Neural cell (in vitro differentiated cells): ENCODE data around the gene ZBTB46. TPM values are rescaled to one million over a fixed set of nuclear protein-coding genes. Genes with fewer than 3 reads are reported as not detected.

Experiments
- H2AFZ ChIP-seq: fragments of 200-600, 300-800 bp; sonication (generic), shearing (Covaris generic); 2 replicates; pipeline ENCODE4 v1.6.0; 2014; ENCODE audit warnings: low read depth, mild to moderate bottlenecking, antibody characterized with exemption, low read length, moderate library complexity
- H3F3A ChIP-seq: fragments of 200-600 bp; shearing (Covaris generic); 2 replicates; pipeline ENCODE4 v1.6.1; 2016; ENCODE audit warnings: mild to moderate bottlenecking, moderate library complexity, mixed read lengths, antibody characterized with exemption, low read length; ENCODE audit not compliant: insufficient read depth, poor library complexity, severe bottlenecking
- H3K27ac ChIP-seq: fragments of 200-600, 300-800 bp; sonication (generic), shearing (Covaris generic); 2 replicates; pipeline ENCODE4 v1.5.1; 2014; ENCODE audit warnings: mild to moderate bottlenecking, low read length, moderate library complexity
- H3K27me3 ChIP-seq: fragments of 300-800, 200-600 bp; sonication (generic), shearing (Covaris generic); 2 replicates; pipeline ENCODE4 v1.6.0; 2014; ENCODE audit warnings: mild to moderate bottlenecking, low read depth, low read length, moderate library complexity; ENCODE audit not compliant: insufficient read depth
- H3K36me3 ChIP-seq: fragments of 300-800, 200-600 bp; sonication (generic), shearing (Covaris generic); 2 replicates; pipeline ENCODE4 v1.5.1; 2014; ENCODE audit warnings: mild to moderate bottlenecking, antibody characterized with exemption, low read length, moderate library complexity; ENCODE audit not compliant: insufficient read depth
- H3K4me2 ChIP-seq: fragments of 300-800, 200-600 bp; sonication (generic), shearing (Covaris generic); 2 replicates; pipeline ENCODE4 v1.6.0; 2014; ENCODE audit warnings: mild to moderate bottlenecking, low read length
- H3K4me3 ChIP-seq: fragments of 300-800, 200-600 bp; sonication (generic), shearing (Covaris generic); 2 replicates; pipeline ENCODE4 v1.5.1; 2014; ENCODE audit warnings: mild to moderate bottlenecking, low read length, moderate library complexity
- H3K79me2 ChIP-seq: fragments of 200-600 bp; shearing (Covaris generic); replicated peaks from 2 replicates; pipeline ENCODE4 v1.6.0; 2014; ENCODE audit warnings: mild to moderate bottlenecking, low read length, moderate library complexity; ENCODE audit not compliant: insufficient read depth
- H3K9ac ChIP-seq: fragments of 300-800, 200-600 bp; sonication (generic), shearing (Covaris generic); 2 replicates; pipeline ENCODE4 v1.6.1; 2016; ENCODE audit warnings: mild to moderate bottlenecking, low read length, mixed read lengths
- H3K9me2 ChIP-seq: fragments of 200-600 bp; shearing (Covaris generic); 2 replicates; pipeline ENCODE4 v1.6.1; 2016; ENCODE audit warnings: mild to moderate bottlenecking, low read length, mixed read lengths; ENCODE audit not compliant: insufficient read depth
- H3K9me3 ChIP-seq: fragments of 200-600, 300-800 bp; sonication (generic), shearing (Covaris generic); 2 replicates; pipeline ENCODE4 v1.6.1; 2016; ENCODE audit warnings: mild to moderate bottlenecking, mixed run types, low read length, moderate library complexity, mixed read lengths
- H4K20me1 ChIP-seq: fragments of 200-600 bp; shearing (Covaris generic); 2 replicates; pipeline ENCODE4 v1.6.1; 2016; ENCODE audit warnings: mild to moderate bottlenecking, mixed run types; ENCODE audit not compliant: insufficient read depth
- CTCF ChIP-seq: fragments of 450-650 bp; IDR thresholded peaks from 2 replicates; pipeline ENCODE4 v1.5.1; 2014; ENCODE audit warnings: antibody characterized with exemption, mild to moderate bottlenecking, moderate library complexity; ENCODE audit not compliant: poor library complexity, severe bottlenecking
- EP300 ChIP-seq: fragments of 450-650 bp; conservative IDR thresholded peaks from 2 replicates; pipeline ENCODE4 v1.6.1; 2014; ENCODE audit warnings: antibody characterized with exemption, mild to moderate bottlenecking, moderate library complexity; ENCODE audit not compliant: poor library complexity, severe bottlenecking
- EZH2 ChIP-seq: fragments of 200-600, 300-800 bp; shearing (Covaris generic), sonication (generic); IDR thresholded peaks from 2 replicates; pipeline ENCODE4 v1.6.1; 2014; ENCODE audit warnings: antibody characterized with exemption, low read length, borderline replicate concordance, mild to moderate bottlenecking; ENCODE audit not compliant: insufficient read depth, poor library complexity, severe bottlenecking
- MXI1 ChIP-seq: fragments of 450-650 bp; conservative IDR thresholded peaks from 2 replicates; pipeline ENCODE4 v1.6.1; 2014; ENCODE audit warnings: antibody characterized with exemption, mild to moderate bottlenecking; ENCODE audit not compliant: poor library complexity, severe bottlenecking
- POLR2AphosphoS5 ChIP-seq: IDR thresholded peaks from 2 replicates; pipeline ENCODE4 v1.6.1; 2012
- RAD21 ChIP-seq: fragments of 450-650 bp; conservative IDR thresholded peaks from 2 replicates; pipeline ENCODE4 v1.6.1; 2014; ENCODE audit warnings: antibody characterized with exemption, mild to moderate bottlenecking, moderate library complexity
- REST ChIP-seq: IDR thresholded peaks from 2 replicates; pipeline ENCODE4 v1.6.1; 2012; ENCODE audit warnings: borderline replicate concordance
- SMC3 ChIP-seq: fragments of 450-650 bp; conservative IDR thresholded peaks from 2 replicates; pipeline ENCODE4 v1.6.1; 2014; ENCODE audit warnings: antibody characterized with exemption, mild to moderate bottlenecking, moderate library complexity; ENCODE audit not compliant: poor library complexity
- TAF1 ChIP-seq: IDR thresholded peaks from 2 replicates; pipeline ENCODE4 v1.6.1; 2012; ENCODE audit warnings: low read depth
- polyA plus RNA-seq: library from polyadenylated mRNA; depleted of rRNA; stranded (reverse); fragments of >200 nt; gene quantifications from 2 replicates; pipeline ENCODE4 v1.2.3, GENCODE V29; 2014

ZBTB46 gene
- polyA plus RNA-seq, 1 donor from 2014 or later: 15.0 TPM

GRCh38 chr20:63834491-63834880 lies 3.4 kb upstream of the ZBTB46 start:
- no peak overlapping the region for H2AFZ ChIP-seq

GRCh38 chr20:63833776-63834490 lies 2.9 kb upstream of the ZBTB46 start:
- Histone ChIP-seq H2AFZ (no peak overlapping the region), H3K27ac (no peak overlapping the region), H3K9ac (no peak overlapping the region), H3F3A (peaks cover 5% of the 10 kb centered on the region), H3K36me3 (no peaks in the 10 kb centered on the region), H3K4me3 (no peak overlapping the region), H3K9me3 (no peaks in the 10 kb centered on the region), H3K9me2 (no peaks in the 10 kb centered on the region), H3K27me3 (peaks cover 12% of the 10 kb centered on the region), H4K20me1 (no peaks in the 10 kb centered on the region), H3K79me2 (peaks cover 11% of the 10 kb centered on the region), H3K4me2 (no peak overlapping the region)
- TF ChIP-seq MXI1 (no peak), RAD21 (no peak), EZH2 (no peak), SMC3 (no peak), POLR2AphosphoS5 (no peak), CTCF (no peak)

More at GRCh38 chr20:63834491-63834880, 3.4 kb upstream of the ZBTB46 start:
- Histone ChIP-seq H3K27me3 (peaks cover 12% of the 10 kb centered on the region), H3K27ac (no peak overlapping the region), H3K4me3 (no peak overlapping the region), H3K36me3 (no peaks in the 10 kb centered on the region), H3K9me3 (no peaks in the 10 kb centered on the region), H3F3A (peaks cover 5% of the 10 kb centered on the region), H4K20me1 (no peaks in the 10 kb centered on the region), H3K79me2 (peaks cover 6% of the 10 kb centered on the region), H3K4me2 (no peak overlapping the region), H3K9ac (peak overlapping the region; percentile 24), H3K9me2 (no peaks in the 10 kb centered on the region)
- TF ChIP-seq POLR2AphosphoS5 (no peak), RAD21 (no peak), SMC3 (no peak), MXI1 (no peak), TAF1 (no peak), CTCF (no peak), EP300 (no peak), REST (no peak), EZH2 (no peak)
